ENCODE data around the gene FNTB.

The FNTB gene

DNA sequence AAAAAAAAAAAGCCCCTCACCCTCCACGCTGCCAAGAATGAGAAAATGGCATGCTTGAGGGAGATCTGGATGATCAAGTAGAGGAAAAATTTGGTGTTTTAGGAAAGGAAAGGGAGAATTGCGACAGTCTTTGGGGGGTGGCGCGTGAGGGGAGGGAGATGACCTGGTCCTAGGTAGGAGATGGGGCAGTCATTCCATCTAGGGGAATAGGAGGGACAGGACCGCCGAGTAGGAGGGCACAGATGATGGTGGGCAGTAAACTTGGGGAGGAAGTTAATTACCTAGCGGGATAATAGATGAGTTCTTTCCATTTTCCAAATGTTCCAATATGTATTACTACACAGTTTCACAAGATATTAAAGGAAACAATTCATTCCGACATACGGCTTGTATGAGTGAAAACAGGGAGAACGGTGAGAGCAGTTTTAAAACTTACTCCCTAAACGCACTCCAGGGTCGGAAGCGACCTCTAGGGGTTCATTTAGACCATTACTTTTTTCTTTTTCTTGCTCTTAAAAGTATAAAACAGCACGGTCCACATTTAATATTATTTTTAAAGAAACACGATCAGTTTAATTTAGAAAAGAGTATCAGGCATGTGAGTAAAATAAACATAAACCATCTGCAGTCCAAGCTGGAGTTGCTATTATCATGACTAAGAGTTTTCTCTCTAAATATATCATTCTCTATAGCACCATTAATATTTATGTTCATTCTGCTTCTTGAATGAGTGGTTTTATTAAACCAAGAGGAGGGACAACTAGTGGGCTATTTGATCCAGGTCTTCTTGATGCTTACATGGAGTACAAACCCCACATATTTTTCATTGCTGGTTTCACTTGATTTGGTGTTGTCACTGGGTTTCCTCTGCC is 3.0 kb upstream of the FNTB start:
- peak; percentile 60 for DNase-seq

DNA sequence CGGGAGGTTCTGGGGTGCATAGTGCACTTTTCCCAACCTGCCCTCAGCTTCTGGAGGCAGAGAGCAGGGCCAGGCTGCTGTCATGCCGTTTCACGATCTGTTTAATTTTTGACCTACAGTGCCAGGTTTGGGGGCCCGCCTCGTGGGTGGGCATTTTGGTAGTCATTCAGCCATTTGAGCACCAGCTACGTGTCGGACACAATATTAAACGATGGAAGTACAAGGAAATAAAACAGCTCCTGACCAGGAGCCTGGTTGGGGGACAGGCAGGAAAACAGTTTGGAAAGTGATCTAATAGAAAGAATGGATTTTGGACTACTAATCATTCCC is 708 bp downstream of the FNTB start:
- DNase-seq: peak; percentile 12

- DNase-seq: no peak
These were observed 3.6 kb downstream of the FNTB start for GRCh38 chr14:64990296-64990695.

- no peak for DNase-seq
These were observed 4.2 kb downstream of the FNTB start for GRCh38 chr14:64990939-64991338.

DNA sequence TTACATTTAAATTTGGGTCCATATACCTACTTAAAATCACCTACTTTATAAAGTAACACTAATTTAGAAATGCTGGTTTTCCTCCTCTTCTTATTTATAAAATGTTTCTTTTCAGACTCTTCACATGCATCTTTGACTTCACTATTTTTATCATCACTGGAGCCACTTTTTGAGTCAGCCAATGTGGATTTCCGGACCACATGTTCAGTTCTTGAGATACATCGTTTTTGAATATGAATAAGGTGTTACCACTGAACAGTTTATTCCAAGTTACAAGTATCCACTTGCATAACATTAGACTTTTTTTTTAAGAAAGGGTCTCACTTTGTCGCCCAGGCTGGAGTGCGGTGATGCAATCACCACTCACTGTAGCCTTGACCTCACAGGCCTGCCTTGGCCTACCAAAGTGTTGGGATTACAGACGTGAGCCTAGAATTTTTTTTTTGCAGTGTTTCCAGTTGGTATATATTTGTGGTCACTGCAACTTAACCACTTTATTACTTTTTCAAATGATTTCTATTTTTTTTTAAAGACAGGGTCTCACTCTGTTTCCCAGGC is 5.7 kb downstream of the FNTB start:
- DNase-seq: no peak

GRCh38 chr14:64993266-64993930 is 6.7 kb downstream of the FNTB start:
- no peak for DNase-seq

DNA sequence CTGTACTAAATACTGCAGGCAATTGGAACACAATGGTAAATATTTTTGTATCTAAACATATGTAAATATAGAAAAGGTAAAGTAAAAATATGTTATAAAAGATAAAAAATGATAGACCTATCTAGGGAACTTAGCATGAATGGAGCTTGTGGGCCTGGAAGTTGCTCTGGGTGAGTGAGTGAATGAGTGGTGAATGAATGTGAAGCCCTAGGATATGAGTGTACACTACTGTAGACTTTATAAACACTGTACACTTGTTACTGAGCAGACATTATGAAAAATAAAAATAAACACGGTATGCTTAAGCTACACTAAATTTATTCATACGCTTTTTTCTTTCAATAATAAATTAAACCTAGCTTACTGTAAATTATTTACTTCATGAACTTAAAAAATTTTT is 7.8 kb downstream of the FNTB start:
- DNase-seq: no peak

DNA sequence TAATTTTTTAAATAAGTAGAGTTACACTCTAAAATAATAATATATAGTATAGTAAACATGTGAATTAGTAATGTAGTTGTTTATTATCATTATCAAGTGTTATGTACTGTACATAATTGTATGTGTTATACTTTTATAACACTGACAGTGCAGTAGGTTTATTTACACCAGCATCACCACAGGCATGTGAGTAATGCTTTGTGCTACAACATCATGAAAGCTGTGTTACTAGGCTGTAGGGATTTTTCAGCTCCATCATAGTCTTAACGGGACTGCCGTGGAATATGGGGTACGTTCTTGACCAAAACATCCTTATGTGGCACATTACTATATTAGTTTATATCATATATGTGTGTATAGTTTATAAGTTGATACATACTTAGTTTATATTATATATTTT is 8.6 kb downstream of the FNTB start:
- DNase-seq: no peak

GRCh38 chr14:64997108-64997794 is 10.6 kb downstream of the FNTB start:
- no peak for DNase-seq

- no peak for DNase-seq
These were observed 11.8 kb downstream of the FNTB start for GRCh38 chr14:64998455-64998931.

GRCh38 chr14:65000898-65001591 is 14.3 kb downstream of the FNTB start:
- DNase-seq: peak; percentile 82

DNA sequence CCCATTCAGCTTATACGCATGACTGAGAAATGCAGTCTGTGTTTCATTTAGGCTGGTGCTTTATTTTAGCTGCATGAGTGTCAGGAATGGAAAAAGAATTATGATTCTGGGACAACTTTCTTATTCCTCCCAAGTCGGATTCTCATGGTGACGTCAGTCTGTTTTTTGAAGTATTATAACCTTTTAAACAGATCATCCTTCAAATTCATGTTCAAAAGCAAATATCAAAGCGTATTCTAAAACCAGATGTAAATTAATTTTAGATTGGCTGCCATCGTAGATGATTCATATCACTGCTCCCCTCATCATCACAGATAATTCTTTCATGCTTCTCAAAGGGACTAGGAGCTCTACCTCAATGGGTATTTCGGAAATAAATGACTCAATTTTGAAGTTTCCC is 15.0 kb downstream of the FNTB start:
- DNase-seq: no peak

DNA sequence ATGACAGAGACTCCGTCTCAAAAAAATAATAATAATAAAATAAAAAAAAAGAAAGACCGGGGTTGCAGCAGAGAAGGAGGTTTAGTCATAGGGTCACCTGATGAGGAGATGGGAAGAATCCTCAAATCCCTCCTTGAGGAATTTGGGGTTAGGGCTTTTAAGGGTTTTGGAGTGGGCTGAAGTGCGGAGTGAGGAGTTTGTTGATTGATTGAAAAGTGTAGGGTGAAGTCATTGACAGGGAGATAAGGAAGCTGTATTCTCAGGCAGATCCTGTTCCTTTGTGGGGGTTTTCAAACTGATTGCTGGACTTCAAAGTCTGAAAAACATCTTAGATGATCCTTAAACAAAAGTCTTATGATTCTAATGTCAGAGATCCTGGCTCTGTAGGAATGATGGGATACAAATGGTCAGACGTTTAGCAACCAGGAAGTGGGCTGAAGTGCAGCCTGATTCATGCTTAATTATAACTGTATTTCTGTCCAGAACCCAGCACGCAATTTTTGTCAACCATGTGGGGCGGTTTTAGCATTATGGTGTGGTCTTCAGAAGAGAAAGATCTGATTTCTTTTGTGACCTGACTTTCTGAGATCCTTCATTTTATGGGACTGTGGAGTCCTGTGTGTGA is 16.0 kb downstream of the FNTB start:
- DNase-seq: peak; percentile 64

GRCh38 chr14:65003394-65003793 is 16.7 kb downstream of the FNTB start:
- DNase-seq: no peak

GRCh38 chr14:65006261-65006721 is 19.6 kb downstream of the FNTB start:
- peak; percentile 26 for DNase-seq

DNA sequence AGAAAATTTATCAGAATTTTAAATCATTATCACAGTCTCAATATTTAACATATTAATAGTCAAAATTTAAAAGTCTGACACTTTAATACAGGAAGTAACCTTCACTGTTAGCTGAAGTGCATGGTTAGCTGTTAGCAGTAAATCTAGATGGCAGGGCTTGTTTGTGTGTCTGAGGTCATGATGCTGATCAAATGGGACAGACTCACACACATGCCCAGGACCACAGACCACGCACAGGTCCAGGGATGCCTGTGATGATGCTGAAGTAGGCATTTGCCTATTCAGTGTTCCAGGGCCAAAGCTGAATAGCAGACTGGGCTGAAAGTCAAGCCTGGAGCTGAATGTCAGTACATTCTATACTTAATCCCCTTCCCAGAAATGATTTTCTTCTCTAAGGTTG is 20.5 kb downstream of the FNTB start:
- DNase-seq: no peak

DNA sequence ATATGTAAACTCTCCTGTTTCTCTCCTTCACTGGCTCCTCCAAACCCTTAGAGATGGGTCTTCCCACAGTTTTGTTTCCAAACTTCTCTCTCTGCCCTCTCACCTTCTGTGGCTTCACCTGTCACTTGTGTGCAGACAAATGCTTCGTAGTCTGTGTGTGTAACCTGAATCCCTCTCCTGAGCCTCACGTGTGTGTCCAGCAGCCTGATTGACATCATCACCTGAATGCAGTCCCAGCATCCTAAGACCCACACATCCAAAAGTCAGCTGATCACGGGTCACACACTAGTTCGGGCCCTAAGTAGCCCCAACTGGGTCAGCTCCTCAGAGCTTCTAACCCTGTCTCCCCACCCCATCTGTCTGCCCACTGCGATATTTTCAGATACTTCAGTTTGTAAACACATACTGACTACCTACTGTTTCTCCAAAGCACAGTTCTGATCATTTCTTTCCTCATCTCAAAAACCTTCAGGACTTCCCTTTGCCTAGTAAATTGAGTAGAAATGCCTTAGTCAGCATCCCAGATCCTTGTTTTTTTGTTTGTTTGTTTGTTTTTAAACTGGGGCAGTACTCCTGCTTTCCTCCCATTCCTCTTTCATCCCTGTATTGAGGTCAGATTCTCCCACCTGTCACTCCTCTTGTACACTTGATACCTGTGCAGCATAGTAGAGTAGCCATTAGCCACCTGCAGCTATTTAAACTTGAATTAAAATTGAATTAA is 23.7 kb downstream of the FNTB start:
- DNase-seq: no peak

DNA sequence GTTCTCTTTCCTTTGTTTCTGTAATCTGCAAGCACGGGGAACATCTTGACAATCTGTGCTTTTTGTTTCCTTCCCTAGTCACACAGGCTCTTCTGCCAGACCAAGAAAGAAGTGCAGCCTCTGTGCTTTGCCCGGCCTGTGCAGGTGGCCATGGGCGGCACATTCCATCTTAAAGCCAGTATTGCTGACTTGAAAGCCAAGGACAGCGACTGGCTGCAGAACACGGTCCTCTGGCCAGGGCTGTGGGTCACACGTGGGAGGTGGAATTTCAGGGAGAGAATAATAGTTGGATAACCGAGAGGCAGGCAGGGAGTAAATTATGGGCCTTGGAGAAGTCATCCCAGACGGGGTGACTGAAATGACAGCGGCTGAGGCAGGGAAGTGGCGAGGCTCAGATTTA is 24.8 kb downstream of the FNTB start:
- no peak for DNase-seq

GRCh38 chr14:65012353-65012752 is 25.7 kb downstream of the FNTB start:
- no peak for DNase-seq

GRCh38 chr14:65015391-65015790 is 28.7 kb downstream of the FNTB start:
- DNase-seq: no peak

DNA sequence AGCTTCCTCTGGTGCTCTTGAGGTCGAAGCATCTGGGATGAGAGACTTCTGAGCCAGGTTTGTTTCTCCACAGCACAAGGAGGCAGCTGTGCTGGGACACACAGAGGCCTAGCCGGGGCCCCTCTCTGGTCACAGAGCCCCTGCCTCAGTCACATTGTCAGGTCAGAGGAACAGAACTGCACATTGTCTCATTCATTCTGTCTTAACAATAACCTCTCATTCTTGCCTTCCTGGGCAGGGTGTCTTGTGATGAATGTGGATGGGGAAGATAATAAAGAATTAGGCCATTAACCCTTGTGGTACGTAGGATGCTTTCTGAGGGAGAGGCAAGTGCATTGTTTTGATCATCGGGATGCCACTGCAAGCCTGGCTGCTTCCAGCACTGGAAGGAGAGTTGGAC is 29.8 kb downstream of the FNTB start:
- no peak for DNase-seq
